GM19023 (cell line): Measurements from ENCODE around the gene NEU4.

Source experiments
- ATAC-seq: cut with Tn5 transposase; IDR thresholded peaks from one replicate; pipeline ENCODE4 v1.9.1; 2021; ENCODE audit warnings: mild to moderate bottlenecking, moderate library complexity; ENCODE audit not compliant: unreplicated experiment

Gene NEU4

DNA sequence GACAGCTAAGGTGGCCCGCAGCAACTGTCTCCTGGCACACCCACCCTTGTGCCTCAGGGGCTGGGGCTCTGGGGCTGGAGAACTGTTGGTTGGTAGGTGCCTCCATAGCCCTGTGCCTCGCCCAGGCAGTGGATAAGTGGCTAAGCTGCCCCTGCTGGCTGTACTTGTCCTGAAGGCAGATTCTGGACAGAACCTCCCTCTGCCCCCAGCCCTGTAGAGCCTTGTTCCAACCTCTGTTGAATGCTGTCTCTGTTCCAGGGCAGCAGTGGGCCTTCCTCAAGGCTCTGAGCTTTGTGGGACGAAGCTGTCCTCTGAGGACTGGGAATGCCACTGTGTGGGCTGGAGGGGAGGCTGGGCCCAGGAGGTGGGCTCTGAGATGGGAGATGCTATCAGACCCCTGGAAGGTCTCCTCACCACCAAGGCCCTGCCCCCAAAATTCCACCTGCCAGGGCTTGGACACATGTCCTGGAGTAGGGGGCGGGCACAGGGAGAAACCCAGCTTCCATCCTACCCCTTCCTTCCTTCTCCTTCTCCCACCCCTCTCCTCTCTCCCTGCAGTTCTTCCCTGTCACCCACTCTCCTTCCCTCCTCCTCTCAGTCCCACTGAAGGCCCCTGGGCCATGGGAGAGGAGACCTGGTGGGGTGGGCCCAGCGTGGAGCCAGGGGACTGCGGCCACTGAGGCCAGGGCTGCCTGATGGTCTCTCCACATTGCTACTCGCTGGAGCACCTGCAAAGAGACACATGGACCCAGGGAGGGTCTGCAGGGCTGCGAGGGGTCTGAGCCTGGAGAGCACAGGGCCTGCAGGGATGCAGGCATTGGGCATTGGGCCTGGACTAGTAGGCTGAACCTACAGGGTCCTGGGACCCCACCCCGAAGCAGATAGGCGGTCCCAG lies 51.4 kb downstream of the NEU4 start:
- no peak for ATAC-seq

DNA sequence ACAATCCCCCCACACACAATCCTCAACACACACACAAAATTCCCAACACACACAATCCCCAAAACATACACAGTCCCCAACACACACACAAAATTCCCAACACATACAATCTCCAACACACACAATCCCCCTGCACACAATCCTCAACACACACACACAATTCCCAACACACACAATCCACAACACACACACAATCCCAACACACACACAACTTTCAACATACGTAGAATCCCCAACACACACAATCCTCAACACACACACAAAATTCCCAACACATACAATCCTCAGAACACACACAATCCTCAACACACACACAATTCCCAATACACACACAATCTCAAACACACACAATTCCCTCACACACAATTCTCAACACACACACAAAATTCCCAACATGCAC lies 52.3 kb downstream of the NEU4 start:
- ATAC-seq = no peak

DNA sequence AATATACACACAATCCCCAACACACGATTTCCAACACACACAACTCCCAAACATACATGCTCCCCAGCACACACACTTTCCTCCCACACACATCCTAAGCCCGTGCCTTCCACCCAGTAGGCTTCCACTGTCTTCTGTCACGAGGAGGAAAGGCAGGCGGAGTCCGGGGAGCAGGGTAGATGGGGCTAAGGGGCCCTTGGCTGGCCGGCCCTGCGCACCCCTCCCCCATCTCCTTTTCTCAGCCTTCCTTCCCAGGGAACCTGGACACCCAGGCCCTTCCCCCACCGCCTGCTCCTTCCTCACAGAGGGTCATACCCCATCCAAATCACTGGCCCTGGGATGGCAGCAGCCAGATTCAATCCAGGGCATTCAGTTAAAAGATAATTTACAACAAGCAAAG lies 53.1 kb downstream of the NEU4 start:
- ATAC-seq = no peak

DNA sequence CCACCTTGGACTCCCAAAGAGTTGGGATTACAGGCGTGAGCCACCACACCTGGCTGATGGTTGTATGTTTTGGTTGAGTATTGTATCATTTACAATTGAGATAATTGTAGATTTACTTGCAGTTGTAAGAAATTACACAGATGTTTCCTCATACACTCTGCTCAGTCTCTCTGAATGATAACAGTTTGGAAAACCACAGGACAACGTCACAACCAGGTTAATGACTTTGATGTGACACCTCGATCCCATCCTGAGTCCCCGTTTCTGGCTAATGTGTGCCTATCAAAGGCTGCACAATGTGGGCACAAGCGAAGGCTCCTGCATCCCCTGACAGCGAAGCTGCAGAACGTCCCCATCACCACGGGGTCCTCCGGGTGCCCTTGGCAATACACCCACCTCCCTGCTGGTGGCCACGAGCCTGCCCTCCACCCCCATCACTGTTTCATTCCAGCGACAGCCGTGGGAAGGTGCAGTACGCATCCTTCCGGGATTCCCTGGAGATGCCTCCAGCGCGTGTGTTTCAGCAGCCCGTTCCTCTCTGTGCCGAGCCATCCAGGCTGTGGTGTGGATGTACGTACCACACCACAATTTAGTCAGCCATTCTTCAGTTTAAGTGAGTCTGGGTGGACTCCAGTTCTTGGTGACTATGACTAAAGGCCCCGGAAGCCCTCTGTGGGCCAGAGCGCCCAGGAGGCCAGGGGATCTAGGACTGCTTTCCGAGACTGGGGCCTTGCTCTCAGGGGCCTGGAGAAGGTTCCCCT lies 54.0 kb downstream of the NEU4 start:
- no peak for ATAC-seq

DNA sequence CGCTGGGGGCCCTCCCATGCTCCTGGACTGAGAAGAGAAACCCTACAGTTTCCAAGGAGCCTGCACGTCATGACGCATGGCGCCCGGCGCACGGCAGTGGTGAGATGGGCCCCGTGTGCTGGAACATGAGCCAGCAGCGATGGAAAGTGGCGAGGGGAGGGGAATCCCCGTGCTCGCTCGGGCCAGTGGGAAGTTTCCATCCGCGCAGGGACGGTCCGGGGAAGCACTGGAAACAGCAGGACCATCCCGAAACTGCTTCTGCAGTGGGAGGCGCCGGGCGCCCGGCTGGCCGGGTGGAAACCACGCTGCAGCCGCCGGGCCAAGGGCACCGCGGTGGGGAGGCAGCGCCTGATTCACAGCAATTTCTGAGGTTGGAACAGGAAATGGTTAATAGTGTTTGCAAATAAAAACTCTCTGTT lies 54.6 kb downstream of the NEU4 start:
- no peak for ATAC-seq

DNA sequence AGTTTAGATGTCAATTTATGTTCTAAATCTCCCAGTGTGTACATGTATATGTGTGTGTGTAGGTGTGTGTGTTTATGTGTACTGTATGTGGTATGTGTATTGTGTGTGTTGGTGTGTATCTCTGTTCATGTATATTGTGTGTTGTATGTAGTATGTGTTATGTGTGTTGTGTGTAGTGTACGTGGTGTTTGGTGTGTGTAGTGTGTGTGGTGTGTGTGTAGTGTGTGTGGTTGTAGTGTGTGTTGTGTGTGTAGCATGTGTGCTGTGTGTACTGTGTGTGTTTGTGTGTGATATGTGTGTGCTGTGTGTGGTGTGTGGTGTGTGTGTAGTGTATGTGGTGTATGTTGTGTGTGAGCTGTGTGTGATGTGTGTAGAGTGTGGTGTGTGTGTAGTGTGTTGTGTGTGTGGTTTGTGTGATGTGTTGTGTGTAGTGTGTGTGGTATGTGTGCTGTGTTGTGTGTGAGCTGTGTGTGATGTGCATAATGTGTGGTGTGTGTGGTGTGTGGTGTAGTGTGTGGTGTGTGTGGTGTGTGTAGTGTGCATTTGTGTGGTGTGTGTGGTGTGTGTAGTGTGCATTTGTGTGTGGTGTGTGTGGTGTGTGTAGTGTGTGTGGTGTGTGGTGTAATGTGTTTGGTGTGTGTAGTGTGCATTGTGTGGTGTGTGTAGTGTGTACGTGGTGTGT lies 55.3 kb downstream of the NEU4 start:
- ATAC-seq = no peak

DNA sequence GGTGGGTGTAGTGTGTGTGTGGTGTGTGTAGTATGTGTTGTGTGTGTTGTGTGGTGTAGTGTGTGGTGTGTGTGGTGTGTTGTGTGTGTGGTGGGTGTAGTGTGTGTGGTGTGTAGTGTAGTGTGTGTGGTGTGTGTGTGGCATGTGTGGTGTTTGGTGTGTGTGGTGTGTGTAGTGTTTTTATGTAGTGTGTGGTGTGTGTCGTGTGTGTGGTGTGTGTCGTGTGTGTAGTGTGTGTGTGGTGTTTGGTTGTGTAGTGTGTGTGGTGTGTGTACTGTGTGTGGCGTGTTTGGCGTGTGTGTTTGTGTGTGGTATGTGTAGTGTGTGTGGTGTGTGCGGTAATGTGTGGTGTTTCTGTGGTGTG lies 55.8 kb downstream of the NEU4 start:
- no peak for ATAC-seq

DNA sequence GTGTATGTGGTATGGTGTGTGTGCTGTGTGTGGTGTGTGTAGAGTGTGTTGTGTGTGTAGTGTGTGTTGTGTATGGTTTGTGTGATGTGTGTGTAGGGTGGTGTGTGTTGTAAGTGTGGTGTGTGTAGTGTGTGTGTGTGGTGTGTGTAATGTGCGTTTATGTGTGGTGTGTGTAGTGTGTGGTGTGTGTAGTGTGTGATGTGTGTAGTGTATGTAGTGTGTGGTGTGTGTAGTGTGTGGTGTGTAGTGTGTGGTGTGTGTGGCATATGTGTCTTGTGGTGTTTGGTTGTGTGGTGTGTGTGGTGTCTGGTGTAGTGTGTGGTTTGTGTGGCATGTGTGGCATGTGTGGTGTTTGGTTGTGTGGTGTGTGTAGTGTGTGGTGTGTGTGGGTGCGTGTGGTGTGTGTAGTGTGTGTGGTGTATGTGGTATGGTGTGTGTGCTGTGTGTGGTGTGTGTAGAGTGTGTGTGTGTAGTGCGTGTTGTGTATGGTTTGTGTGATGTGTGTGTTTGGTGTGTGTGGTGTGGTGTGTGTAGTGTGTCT lies 56.5 kb downstream of the NEU4 start:
- ATAC-seq = no peak

DNA sequence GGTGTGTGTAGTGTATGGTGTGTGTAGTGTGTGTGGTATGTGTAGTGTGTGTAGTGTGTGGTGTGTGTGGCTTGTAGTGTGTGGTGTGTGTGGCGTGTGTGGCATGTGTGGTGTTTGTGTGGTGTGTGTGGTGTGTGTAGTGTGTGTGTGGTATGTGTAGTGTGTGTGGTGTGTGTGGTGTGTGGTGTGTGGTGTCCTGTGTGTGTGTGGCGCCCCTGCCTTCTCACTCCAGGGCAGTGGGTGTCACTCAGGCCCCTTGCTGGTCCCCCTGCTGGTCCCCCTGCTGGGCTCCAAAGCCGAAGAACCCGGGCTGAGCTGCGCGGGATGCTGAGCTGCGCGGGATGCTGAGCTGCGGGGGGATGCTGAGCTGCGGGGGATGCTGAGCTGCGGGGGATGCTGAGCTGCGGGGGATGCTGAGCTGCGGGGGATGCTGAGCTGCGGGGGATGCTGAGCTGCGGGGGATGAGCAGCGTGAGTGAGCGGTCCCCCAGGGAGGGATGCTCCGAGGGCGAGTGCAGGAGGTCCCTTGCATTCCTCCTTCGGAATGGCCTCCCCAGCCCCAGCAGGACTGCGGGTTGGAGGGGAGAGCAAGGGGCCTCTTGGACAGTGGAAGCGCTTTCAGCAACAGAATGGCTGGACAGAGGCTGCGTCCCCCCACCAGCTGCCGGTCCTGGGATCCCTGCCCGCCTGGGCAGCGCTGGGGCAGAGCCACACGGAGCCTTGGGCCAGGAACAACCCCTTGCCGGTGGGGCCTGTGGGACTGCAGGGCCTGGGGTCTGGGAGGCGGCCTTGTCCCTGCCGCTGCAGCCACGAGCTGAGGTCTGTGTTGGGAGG lies 57.2 kb downstream of the NEU4 start:
- no peak for ATAC-seq
